ENCODE results near the gene RTEL1. TPM values are rescaled to one million over a fixed set of nuclear protein-coding genes. Genes with fewer than 3 reads are reported as not detected.

Gene RTEL1
- total RNA-seq, 1 donor: 13.5 TPM

- DNase-seq (ENCODE audit: low read depth in 2 of 3, low spot score in 2 of 3): no peak
These were observed 40.8 kb downstream of the RTEL1 start for GRCh38 chr20:63698739-63699465.

- DNase-seq (ENCODE audit: low read depth in 2 of 3, low spot score in 2 of 3): no peak
These were observed 41.5 kb downstream of the RTEL1 start for GRCh38 chr20:63699466-63700198.

- no peak for DNase-seq (ENCODE audit: low read depth in 2 of 3, low spot score in 2 of 3)
These were observed 42.3 kb downstream of the RTEL1 start for GRCh38 chr20:63700199-63701050.

GRCh38 chr20:63701051-63701328 lies 42.9 kb downstream of the RTEL1 start:
- no peak for DNase-seq (ENCODE audit: low read depth in 2 of 3, low spot score in 2 of 3)

GRCh38 chr20:63701329-63702035 lies 43.4 kb downstream of the RTEL1 start:
- no peak for DNase-seq (ENCODE audit: low read depth in 2 of 3, low spot score in 2 of 3)

GRCh38 chr20:63702036-63702665 lies 44.0 kb downstream of the RTEL1 start:
- no peak for DNase-seq (ENCODE audit: low read depth in 2 of 3, low spot score in 2 of 3)

- no peak for DNase-seq (ENCODE audit: low read depth in 2 of 3, low spot score in 2 of 3)
These were observed 44.8 kb downstream of the RTEL1 start for GRCh38 chr20:63702751-63703470.

GRCh38 chr20:63703471-63703975 lies 45.4 kb downstream of the RTEL1 start:
- DNase-seq (ENCODE audit: low read depth in 2 of 3, low spot score in 2 of 3): no peak

- DNase-seq (ENCODE audit: low read depth in 2 of 3, low spot score in 2 of 3): no peak
These were observed 46.0 kb downstream of the RTEL1 start for GRCh38 chr20:63703976-63704748.

- no peak for DNase-seq (ENCODE audit: low read depth in 2 of 3, low spot score in 2 of 3)
These were observed 46.6 kb downstream of the RTEL1 start for GRCh38 chr20:63704749-63705117.

GRCh38 chr20:63705232-63706026 lies 47.3 kb downstream of the RTEL1 start:
- DNase-seq (ENCODE audit: low read depth in 2 of 3, low spot score in 2 of 3): no peak

GRCh38 chr20:63706027-63706695 lies 48.0 kb downstream of the RTEL1 start:
- no peak for DNase-seq (ENCODE audit: low read depth in 2 of 3, low spot score in 2 of 3)

- peak in 2 of 3 donors; percentile 32 to 45 for DNase-seq (ENCODE audit: low read depth in 2 of 3, low spot score in 2 of 3)
These were observed 48.9 kb downstream of the RTEL1 start for GRCh38 chr20:63706852-63707557.

- DNase-seq (ENCODE audit: low read depth in 2 of 3, low spot score in 2 of 3): peak; percentile 83 to 89 (median 87)
These were observed 49.6 kb downstream of the RTEL1 start, which contains the start of the genes ARFRP1 and ZGPAT for GRCh38 chr20:63707558-63708300. Gene ARFRP1, minus strand, starts transcription at chr20:63707976. Its CDS starts 885 bp downstream, at chr20:63707091. Gene ZGPAT, plus strand, starts transcription at chr20:63708039. Its CDS starts 542 bp downstream, at chr20:63708581.

GRCh38 chr20:63708301-63709148 lies 50.4 kb downstream of the RTEL1 start:
- DNase-seq (ENCODE audit: low read depth in 2 of 3, low spot score in 2 of 3): peak in 1 of 3 donors; percentile 35

All from hematopoietic multipotent progenitor cell (in vitro differentiated cells).